Brain microvascular endothelial cell (primary cell): ENCODE results near the gene KRTAP20-1.

Source experiments
- DNase-seq: peaks from one replicate; pipeline ENCODE4 v3.0.0-alpha.2; 2020
- H3K27ac ChIP-seq: fragments of 250-450 bp; sonication (Bioruptor Pico); 2 replicates; pipeline ENCODE4 v1.5.1; 2020; ENCODE audit warnings: mild to moderate bottlenecking, moderate library complexity
- H3K27me3 ChIP-seq: fragments of 250-450 bp; sonication (Bioruptor Pico); replicated peaks from 2 replicates; pipeline ENCODE4 v1.5.1; 2020; ENCODE audit warnings: mild to moderate bottlenecking
- H3K36me3 ChIP-seq: fragments of 250-450 bp; sonication (Bioruptor Pico); replicated peaks from 2 replicates; pipeline ENCODE4 v1.5.1; 2020; ENCODE audit warnings: mild to moderate bottlenecking
- H3K4me3 ChIP-seq: 2 replicates; pipeline ENCODE4 v1.5.1; 2011; ENCODE audit warnings: low read depth, mild to moderate bottlenecking, control low read depth, low read length, moderate library complexity
- in situ Hi-C: cut with HindIII; loops from 2 replicates; pipeline ENCODE4 v1.10.0; 2017; ENCODE audit warnings: low sequenced_read_pairs, low pct_ligation_motif_present
- TF ChIP-seq, protein P1 (sequence below): IDR thresholded peaks from 2 replicates; pipeline ENCODE4 v1.5.1; 2011; ENCODE audit warnings: low read depth, mild to moderate bottlenecking, moderate library complexity, low read length, control low read depth, inconsistent platforms; ENCODE audit errors: missing control alignments

KRTAP20-1 gene

DNA sequence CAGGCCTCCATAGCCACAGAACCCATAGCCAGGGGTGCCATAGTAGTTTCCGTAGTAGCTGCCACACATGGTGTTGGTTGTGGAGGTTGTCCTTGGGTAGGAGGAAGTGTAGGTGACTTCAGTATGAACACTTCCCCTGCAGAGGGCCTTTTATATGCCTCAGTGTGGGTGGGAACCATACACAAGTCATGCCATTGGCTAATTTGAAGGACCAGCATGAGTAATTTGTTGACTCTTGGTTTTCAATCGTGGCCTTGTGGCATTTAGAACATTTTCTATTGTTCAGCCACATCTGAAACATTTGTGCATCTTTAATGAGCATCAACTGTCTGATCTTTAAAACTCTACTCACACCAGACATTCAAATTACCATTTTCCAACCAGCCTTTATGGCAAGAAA is 2.4 kb upstream of the KRTAP20-1 start, which contains the start of gene KRTAP6-1:
KRTAP6-1 (minus strand) TSS at position 95 of the 400 bp plus-strand sequence; CDS start at position 69, 26 bp downstream.
- TF ChIP-seq, protein P1, sequence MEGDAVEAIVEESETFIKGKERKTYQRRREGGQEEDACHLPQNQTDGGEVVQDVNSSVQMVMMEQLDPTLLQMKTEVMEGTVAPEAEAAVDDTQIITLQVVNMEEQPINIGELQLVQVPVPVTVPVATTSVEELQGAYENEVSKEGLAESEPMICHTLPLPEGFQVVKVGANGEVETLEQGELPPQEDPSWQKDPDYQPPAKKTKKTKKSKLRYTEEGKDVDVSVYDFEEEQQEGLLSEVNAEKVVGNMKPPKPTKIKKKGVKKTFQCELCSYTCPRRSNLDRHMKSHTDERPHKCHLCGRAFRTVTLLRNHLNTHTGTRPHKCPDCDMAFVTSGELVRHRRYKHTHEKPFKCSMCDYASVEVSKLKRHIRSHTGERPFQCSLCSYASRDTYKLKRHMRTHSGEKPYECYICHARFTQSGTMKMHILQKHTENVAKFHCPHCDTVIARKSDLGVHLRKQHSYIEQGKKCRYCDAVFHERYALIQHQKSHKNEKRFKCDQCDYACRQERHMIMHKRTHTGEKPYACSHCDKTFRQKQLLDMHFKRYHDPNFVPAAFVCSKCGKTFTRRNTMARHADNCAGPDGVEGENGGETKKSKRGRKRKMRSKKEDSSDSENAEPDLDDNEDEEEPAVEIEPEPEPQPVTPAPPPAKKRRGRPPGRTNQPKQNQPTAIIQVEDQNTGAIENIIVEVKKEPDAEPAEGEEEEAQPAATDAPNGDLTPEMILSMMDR, result no peak
- no peak within 1 kb of the TSS for H3K4me3 ChIP-seq
- in situ Hi-C loops, result no loop called here
- no peaks in the 10 kb centered on the region for H3K27me3 ChIP-seq
- H3K27ac ChIP-seq, result no peak within 1 kb of the TSS
- no peaks in the 10 kb centered on the region for H3K36me3 ChIP-seq
- no peak for DNase-seq

DNA sequence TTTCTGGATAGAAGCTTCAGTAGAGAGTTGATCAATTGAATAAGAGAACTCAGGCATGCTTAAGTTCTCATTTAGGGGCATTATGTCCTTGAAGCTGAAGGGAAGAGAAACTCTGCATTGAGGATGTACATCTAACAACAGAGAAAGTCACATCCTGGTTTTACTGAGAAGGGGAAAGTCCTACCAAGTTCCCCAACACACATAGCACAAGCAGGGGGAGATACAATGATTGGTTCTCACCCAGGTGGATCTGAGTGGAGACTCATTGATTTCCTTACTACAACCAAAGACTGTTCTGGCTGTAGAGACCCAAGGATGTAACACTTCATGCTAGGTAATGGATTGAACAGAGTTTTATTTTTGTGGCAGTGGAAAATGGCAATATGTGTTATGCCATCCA is 1.0 kb upstream of the KRTAP20-1 start:
- Histone ChIP-seq H3K4me3 (no peak overlapping the region), H3K27me3 (no peaks in the 10 kb centered on the region), H3K36me3 (no peaks in the 10 kb centered on the region), H3K27ac (no peak overlapping the region)
- TF ChIP-seq, protein P1, result no peak
- in situ Hi-C loops, result no loop called here
- DNase-seq, result no peak

DNA sequence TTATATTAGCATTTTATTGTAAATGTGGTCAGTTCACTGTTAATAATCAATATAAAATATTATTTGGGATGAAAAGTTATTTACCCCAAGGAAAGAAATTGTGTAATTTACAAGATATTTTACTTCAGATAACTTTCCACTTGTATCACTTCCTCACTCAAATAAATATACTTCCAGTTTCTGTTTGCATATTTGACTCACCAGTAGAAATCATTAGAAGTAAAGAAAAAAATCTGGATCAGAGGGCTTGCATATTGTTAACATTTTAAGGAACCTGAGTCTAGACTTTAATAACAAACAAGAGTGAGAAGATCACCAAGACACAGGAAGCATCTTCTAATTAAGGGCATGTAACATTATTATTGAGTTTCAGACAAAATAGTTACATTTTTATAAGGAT is 3.9 kb downstream of the KRTAP20-1 start:
- TF ChIP-seq, protein P1, result no peak
- in situ Hi-C loops, result no loop called here
- H3K27ac ChIP-seq, result no peak overlapping the region
- no peaks in the 10 kb centered on the region for H3K27me3 ChIP-seq
- DNase-seq, result no peak
- no peaks in the 10 kb centered on the region for H3K36me3 ChIP-seq
- H3K4me3 ChIP-seq, result no peak overlapping the region

DNA sequence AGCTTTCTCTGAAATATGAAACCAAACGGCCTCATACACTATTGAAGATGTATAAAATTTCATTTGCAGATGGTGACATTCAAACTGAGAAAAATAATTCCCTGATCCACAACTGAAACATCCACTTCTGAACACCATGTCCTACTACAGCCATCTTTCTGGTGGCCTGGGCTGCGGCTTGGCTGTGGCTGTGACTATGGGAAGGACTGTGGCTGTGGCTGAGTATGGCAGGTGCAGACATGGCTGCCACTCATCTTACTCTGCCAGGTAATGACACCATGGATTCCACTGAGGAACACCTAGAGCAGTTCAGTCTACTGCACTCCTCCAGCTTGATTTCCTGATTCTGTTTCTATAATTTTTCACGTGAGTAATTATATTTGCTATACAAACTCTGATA is 4.3 kb downstream of the KRTAP20-1 start, which contains the start of gene KRTAP20-4:
KRTAP20-4 (plus strand) TSS at position 106 of the 400 bp plus-strand sequence.
- no peaks in the 10 kb centered on the region for H3K27me3 ChIP-seq
- no peak within 1 kb of the TSS for H3K4me3 ChIP-seq
- TF ChIP-seq, protein P1, result no peak
- H3K36me3 ChIP-seq, result no peaks in the 10 kb centered on the region
- no peak within 1 kb of the TSS for H3K27ac ChIP-seq
- no peak for DNase-seq
- in situ Hi-C loops, result no loop called here

DNA sequence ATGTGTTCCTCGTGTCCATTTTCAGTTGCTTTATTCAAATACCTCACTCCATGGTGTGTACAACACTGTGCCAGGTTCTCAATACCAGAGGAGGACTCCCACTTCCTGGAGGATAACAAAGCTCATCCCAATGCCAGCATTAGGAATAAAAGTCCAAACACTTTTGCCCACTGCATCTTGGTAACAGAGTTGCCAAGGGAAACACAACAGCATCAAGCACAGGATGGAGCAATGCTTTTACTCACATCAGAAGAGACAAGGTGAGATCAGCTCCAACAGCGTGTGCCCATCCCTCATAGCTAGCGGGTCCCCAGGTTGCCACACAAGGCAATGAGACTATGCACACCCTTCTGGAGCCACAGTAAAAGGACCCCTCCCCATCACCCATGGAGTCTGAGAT is 7.1 kb downstream of the KRTAP20-1 start:
- in situ Hi-C loops, result no loop called here
- Histone ChIP-seq H3K4me3 (no peak overlapping the region), H3K27me3 (no peaks in the 10 kb centered on the region), H3K36me3 (no peaks in the 10 kb centered on the region), H3K27ac (no peak overlapping the region)
- TF ChIP-seq, protein P1, result no peak
- no peak for DNase-seq
